ENCODE results near the gene NDUFV3.

DNA sequence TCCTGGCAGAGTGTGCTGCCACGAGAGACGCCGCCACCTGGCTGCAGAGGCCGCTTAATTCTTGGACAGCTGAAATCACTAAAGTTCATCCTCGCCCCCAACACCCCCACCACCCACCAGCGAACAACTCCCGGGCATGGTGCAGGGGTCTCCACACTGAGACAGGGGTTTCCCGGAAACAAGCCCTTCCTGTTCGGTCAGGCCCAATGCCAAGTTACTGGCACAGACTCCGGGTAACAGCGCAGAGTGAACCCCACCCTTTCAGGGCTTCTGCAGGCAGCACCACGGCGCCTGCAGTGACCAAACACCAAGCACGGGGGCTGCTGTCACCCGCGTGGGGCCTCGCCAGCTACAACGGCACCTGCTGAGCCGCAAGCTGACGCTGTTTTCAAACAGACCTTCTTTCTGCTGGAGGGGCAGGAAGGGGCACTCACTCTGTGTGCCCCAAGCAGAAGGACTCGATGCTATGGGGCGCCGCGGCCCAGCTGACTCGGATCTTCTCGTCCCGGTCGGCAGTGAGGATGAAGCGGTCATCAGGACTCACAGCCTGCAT lies 31.2 kb upstream of the NDUFV3 start:
- TF ChIP-seq, protein P1, sequence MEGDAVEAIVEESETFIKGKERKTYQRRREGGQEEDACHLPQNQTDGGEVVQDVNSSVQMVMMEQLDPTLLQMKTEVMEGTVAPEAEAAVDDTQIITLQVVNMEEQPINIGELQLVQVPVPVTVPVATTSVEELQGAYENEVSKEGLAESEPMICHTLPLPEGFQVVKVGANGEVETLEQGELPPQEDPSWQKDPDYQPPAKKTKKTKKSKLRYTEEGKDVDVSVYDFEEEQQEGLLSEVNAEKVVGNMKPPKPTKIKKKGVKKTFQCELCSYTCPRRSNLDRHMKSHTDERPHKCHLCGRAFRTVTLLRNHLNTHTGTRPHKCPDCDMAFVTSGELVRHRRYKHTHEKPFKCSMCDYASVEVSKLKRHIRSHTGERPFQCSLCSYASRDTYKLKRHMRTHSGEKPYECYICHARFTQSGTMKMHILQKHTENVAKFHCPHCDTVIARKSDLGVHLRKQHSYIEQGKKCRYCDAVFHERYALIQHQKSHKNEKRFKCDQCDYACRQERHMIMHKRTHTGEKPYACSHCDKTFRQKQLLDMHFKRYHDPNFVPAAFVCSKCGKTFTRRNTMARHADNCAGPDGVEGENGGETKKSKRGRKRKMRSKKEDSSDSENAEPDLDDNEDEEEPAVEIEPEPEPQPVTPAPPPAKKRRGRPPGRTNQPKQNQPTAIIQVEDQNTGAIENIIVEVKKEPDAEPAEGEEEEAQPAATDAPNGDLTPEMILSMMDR (IDR thresholded peaks at IDR 0.05), result no peak
- no peak for TF ChIP-seq POLR2A (IDR thresholded peaks at IDR 0.05)
